T-helper 22 cell (primary cell): ENCODE results near the gene CDC42.

Experiments used
- DNase-seq: peaks from one replicate; pipeline ENCODE4 v3.0.0-alpha.2; 2020; ENCODE audit warnings: low read depth

CDC42 gene

DNA sequence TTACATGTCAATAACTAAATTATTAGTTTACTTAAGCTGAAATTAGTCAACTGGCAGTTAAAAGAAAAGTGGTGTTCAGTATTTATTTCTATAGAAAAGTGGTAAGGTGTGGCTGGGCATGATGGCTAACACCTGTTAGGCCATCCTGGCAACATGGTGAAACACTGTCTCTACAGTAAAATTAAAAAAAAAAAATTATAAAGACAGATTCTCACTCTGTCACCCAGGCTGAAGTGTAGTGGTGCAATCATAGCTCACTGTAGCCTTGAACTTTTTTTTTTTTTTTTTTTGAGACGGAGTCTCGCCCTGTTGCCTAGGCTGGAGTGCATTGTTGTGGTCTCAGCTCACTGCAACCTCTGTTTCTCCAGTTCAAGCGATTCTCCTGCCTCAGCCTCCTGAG is 57.5 kb downstream of the CDC42 start:
- DNase-seq, result no peak

DNA sequence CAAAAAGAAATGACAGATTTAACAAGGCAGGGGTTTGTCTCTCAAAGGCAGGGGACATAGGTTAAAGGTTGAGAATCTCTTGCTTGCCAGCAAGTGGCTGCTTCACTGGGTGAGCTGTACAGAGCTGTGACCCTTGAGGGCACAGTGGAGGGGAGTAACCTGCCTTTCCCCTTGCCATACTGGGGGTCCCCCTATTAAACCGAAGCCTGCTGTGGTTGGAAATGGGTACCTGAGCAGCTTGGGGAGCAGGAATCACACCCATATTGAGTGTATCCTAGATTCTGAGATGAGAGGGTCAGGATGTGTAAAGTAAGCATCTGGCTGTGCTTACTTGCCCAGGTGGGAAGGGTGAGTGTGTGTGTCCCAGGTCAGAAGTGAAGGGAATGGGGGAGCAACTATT is 58.6 kb downstream of the CDC42 start:
- no peak for DNase-seq

DNA sequence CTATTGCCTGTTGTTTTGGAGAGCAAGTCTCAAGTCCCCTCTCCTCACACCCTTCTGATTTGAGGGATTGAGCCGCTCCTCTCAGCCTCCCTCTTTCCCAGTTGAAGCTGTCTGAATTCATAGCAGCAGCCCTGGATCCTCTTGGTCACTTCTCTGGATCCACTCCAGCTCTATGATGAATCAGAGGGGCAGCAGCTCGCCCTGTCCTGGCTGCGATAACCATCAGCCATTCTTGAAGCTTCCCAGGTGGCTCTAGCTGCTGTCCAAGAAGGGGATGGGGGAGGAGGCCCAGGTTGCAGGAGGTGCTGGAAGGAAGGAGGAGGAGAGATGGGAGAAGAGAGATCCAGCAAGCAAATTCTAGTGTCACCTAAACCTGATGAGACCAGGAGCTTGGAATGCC is 59.1 kb downstream of the CDC42 start:
- DNase-seq, result no peak

DNA sequence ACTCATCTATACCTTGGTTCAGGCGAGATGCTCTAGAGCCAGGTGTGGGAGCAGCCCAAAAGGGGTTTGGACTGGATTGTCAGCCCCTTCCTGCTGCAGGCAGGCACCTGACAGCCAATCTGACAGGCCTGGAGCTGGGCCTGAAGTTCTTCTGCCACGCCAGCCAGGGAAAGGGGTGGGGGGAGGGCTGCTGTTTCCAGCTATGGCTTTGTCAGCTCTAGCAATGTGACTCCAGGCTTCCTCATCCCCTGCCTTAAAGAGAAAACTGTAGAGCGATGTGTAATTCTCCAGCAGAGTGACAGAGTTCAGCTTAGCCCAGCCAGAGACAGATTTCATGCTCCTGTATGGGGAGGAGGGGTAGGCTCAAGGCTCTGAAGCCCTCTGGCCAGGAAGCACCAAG is 60.0 kb downstream of the CDC42 start:
- DNase-seq, result no peak

DNA sequence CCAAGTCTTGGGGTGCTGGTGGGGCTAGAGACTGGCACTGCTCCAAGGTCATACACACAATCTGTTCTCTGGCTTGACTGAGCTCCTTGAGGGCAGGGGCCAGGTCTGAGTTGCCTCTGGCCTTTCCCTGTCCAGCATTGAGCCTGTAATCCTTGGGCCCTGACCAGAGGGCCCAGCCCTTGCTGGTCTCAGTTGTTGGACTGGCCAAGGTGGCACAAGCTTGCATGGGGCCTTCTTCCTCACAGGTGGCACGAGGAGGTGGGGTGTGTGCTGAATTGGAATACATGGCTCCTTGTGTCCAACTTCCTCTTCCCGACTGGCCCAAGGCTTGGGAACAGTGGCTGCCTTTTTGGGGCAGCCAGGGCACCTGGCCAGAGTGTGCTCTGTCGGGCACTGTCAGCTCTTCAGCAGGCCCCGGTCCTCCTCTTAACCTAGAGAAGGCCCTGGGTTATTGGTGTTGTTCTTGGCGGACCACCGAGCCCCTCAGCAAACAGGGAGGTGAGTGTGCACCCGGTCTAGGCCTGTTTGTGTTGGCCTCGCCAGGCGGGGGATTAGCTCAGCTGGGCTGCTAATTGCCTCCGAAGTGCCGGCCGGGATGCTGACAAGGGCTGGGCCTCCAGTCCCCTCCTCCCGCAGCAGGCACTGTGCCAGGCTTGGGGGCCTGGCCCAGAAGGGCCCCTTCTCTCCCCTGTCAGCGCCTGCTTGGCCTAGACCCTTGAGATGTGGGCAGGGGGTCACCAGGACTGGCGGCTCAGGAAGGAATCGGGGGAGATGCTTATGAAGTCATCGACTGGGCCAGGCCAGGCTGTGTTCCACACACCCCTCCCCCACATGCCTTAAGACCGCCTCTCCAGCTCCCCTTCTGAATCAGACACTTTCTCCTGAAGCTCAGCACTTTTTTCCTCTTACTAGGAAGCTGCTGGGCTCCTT is 61.8 kb downstream of the CDC42 start:
- DNase-seq, result no peak

DNA sequence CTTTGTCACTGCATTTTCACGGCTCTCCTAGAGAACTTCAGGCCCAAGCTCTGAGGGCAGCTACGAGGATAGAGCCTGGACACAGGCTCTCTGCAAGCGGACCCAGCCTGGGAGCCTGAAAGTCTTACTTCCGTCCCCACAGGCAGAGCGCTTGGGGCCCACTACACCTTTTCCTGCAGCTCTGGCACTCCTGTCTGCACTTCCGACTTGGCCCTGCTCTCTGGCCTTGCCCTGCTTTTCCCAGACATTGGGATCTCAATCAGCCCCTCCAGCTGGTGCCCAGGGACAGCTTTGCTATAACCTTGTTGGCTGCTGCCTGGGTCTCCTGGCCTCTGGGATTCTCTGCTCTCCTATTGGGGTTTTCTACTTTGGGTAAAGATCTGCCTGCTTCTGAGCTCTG is 62.8 kb downstream of the CDC42 start:
- DNase-seq, result no peak

DNA sequence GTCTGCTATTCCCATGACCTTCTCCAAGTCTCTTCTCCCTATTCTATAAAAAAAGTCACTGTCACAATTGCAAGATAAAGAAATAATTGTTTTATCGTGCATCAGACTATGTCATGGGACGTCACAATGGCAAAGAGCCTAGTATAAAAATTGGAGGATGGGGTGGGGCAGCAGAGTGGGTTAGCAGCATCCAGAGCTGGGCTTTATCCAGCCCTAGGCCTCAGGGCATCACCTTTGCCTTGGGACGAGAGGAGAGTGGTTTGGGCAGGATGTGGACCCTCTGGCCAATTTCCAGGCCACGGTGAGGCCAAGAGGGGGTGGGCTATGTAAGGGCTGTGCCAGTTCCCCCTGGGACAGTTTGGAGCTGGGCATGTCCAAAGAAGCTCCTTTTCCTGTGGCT is 64.7 kb downstream of the CDC42 start:
- no peak for DNase-seq

DNA sequence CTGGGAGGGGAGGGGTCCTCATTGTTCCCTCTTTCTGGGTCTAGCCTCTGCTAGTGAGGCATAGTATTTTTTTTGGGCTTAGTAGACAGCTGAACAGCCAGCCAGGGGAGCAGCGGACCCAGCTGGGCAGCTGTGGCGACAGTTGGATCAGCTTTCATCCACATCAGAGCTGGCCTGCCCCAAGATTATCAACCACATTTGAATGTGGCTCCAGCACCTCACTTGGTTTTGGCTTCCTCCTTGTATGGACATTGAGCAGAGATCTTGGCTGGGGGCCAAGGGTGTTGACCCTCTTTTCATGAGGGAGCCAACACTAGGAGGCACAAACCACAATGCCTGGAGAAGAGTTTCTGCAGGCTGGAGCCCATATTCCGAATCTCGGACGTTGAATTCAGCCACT is 65.3 kb downstream of the CDC42 start:
- no peak for DNase-seq

DNA sequence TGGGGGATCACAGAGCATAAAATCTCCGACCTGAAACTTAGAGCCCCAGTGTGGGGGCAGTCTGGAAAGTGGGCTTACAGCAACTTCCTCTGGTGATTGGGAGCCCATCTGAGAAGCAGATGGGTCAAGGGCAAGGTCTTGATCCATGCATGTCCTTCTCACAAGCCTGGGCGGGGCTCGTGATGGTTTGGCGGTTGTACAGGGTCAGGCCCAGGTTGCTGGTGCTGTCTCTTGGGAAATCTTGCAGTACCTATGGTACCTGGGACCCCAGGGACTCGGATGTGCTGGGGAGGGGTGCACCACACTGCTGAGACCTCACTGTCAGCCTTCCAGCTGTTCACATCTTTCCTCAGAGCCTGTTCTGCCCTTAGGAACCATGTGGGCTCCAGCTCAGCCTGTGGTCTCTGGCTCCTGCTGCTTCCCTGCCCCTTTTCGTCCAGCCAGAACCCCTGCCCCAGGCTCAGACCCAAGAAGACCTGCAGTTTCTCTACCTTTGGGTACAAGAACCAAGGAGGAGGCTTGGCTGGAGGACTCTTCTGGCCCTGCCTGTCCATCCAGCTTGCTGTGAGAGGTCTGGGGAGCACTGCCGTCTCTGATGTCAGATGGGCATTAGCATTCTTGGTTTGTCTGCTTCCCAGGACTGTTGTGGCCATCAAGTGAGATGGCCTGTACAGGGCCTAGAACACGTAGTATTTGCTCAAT is 65.9 kb downstream of the CDC42 start:
- DNase-seq, result no peak

DNA sequence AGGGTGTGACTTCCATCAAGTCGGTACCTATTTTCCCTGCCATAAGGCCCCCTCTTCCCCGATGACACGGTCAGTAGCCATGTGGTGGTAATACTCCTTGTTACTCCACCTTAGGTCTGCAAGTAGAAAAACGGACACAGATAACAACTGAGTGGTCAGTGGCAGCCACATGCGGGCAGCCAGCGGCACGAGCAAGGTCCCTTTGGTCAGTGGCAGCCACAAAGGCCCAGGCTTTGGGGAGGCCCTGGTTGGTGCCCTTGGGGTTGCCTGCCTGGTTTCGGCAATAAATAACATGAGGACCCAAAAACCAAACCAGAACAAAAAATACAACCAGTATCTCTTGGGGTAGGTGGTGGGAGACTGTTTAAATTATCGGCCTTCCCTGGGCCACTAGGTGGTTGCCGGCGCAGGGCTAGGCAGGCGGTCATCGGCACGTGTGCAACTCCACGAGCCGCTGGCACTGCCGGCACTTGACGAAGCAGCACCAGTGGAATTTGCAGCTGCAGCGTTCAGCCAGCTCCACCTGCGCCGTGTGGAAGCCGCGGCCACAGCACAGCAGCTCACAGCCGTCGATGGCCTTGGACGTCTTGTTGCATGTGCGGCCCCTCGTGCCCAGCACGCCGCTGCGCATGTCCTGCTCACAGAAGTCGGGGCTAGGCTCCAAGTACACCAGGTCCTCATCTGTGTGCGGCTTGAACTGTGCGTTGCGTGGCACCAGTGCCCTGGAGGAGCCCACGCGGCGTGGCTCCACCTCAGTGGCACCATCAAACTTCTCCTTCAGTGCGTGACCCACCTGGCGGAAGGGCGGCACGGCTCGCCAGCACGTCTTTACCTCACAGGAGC is 67.3 kb downstream of the CDC42 start:
- no peak for DNase-seq

DNA sequence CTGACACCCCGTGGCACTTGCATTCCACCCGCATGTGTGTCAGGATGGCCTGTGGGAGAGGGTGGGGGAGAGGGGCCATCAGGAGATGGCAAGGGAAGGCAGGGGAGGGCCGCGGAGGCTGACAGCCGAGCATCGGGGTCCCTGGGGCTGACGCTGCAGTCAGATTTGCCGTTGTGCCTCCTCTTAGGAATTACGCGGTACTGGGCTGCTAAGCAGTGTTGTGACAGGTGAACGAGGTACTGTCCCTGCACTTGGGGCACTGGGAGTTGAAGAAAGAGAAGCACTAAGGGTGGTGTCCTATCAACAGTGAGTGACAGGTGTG is 67.9 kb downstream of the CDC42 start:
- no peak for DNase-seq

DNA sequence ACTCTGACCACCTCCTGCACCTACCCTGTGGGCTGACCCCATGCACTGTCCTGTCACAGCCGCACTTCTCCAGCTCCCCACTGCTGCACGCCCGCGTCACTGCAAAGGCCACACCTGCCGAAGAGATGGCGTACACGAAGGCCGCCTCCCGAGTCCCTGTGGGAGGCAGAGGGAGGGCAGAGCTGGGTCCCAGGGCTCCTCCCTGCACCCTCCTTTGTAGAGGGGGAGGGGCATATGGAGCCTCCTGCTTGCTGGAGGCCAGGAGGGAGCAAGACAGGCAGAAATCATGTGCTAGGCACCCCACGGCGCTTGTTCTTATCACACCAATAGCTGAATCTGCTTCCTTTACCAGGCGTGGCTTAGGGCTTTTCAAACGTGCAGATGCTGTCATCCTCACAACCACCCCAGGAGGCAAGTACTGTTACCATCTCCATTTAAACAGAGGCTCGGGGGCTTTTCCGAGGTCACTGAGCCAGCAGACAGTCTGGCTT is 69.0 kb downstream of the CDC42 start:
- no peak for DNase-seq

DNA sequence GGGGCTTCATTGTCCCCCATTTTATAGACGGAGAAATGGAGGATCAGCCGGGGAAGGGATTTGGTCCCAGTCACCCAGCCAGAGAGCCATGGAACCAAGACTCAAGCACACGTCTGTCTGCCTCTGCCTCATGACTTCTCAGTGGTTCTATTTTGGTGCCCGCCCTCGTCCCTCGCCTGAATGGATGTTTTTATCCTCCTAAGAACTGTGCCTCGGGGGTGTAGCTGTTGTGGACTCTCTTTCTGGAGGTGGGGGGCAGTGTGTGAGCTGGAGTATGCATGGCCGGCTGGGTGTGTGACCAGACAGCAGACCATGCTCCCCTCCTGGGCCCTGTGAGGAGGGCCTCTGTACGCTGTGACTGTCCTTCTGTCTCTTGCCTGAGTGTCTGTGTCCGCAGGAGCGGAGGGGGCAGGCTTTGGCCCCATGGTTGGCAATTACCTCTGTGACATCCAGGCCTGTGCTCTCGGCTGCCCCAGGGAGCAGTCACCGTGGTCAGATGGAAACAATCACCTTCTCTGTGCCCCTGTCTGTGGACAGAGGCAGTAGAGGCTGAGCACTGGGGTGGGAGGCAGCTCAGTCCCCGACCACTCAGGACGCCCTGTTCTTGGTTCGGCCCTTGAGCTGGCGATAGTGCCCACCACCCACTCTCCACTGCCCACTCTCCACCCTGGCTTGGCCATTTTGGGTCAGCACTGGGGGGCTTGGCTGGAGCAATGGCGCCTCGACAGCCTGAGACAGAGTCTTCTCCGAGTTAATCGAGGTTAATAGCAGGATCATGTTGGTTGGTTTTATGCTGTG is 70.0 kb downstream of the CDC42 start:
- DNase-seq, result no peak

DNA sequence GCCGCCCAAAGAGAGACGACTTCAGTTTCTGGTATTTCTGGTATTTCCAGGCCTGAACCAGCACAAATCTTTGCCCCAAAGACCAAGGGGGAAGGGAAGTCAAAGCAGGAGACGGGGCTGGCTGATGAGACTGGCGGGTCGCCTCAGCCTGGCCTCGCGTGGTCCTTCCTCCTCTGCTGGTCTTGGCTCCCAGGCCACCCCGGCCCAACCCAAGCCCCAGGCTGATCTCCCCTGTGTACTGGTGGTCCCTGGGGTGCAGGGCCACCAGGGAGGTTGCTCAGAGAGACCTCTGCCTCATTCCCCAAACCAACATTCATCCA is 70.5 kb downstream of the CDC42 start:
- no peak for DNase-seq

DNA sequence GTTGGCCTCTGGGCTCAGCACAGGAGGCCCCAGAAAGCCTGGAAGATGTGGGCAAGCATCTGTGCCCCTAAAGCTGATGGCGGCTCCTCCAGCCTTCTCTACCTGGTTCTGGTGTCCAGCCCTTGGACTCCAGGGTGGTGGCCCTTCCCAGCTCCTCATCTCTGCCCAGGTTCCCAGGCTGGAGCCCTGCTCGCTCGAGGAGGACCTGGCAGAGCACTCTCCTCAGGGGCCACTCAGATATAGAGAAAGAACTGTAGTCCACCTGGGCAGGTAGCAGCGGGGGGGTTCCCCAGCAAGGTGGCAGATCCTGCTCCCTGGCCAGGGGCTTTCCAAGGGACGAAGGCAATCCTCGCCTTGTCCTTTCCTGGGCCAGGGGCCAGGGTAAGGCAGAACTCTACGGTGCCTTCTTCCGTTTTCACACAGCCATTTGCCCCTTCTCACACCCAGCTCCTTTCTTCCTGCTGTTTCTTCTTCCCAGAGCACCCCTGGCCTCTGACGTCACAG is 71.4 kb downstream of the CDC42 start:
- no peak for DNase-seq

DNA sequence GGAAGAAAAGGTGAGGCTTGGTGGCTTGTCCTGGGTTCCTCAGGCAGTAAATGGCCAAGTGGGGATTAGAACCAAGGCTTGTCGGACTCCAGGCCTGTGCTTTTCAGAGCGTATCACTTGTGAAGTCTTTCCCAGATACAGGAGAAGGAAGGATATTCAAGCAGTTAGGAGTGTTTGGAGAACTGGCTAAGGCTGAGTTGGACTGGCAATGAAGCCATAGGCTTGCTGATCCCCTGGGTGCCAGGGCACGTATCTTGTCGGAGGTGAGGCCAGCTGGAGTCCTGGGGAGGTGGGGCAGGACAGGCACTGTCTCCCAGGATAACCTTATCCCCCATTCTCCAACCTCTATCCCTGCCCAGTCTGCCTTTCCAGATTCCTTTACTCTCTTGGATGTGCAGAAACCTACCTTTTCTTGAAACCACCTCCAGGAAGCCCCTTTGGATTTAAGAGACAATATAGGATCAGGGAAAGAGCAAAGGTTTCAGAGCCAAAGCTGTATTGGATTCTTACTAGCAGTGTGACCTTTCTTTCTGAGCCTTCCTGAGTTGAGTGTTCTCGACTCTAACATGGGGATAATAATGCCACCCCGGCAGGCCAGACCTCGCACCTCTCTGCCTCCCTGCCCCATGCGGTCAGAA is 72.2 kb downstream of the CDC42 start:
- no peak for DNase-seq

DNA sequence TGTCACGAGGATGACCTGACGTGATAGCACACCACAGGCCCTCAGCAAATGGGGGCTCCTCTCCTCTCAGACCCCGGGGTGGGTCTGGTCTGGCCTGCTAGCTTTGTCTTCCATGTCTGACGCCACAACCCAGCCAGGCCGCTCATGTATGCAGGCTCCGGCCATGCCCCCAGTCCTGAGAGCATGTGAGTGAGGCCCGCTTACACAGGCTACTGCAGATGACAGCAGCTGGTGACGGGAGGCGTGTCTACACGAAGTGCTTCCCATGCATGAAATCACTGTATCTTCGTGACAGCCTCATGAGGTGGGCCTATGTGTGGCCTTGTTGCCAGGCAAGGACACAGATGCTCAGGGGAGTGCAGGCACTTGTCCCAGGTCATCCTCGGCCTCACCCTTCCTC is 74.0 kb downstream of the CDC42 start:
- DNase-seq, result no peak

DNA sequence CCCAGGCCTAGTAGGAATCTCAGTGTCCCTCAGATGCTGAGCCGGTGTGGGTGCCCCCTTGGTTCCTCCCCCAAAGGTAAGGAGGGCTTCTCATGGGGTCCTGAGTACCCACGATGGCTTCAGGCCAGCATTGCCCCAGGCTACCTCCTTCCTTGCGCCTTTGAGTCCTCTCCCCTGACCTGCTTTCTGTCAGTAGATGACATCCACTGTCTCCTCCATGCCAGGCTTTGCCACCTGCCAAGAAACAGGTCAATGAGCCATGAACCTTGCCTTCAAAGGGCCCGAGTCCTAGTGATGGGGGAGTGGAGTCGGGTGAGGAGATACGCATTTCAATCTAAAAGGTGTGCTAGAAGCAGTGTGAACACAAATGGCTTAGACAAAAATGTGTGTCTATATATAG is 74.7 kb downstream of the CDC42 start:
- DNase-seq, result no peak

DNA sequence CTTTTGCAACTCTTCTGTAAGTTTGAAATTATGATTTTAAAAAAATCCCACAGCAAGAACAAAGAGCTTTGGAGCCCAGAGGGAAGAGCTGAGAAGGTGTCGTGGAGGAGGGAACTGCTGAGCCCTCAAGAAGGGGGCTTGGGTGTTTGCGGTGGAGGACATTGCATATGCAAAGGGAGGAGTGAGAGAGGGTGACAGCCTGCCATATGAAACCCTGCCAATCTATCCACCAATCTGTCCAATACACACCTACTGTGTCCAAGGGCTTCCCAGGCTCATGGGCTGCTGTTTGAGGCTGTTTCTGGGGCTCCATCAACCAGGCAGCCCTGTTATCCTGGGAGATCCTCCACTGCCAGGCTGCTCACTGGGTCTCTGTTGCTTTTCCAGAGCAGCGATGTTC is 75.2 kb downstream of the CDC42 start:
- no peak for DNase-seq

DNA sequence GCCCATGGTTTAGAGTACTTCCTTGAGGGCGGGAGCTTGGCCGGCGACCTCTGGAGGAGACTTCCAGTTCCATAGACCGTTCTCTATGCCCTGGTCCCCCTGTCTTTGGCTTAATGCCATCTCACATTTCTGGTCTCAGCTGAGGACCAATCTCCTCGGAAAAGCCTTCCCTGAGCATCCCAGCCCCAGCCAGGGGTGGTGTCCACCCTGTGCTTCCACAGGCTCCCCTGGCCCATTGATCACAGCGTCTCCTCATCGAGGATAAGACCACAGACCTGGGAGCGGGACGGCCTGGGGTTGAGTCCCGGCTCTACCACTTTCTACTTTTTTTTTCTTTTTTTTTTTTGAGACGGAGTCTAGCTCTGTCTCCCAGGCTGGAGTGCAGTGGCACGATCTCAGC is 75.9 kb downstream of the CDC42 start:
- DNase-seq, result no peak

DNA sequence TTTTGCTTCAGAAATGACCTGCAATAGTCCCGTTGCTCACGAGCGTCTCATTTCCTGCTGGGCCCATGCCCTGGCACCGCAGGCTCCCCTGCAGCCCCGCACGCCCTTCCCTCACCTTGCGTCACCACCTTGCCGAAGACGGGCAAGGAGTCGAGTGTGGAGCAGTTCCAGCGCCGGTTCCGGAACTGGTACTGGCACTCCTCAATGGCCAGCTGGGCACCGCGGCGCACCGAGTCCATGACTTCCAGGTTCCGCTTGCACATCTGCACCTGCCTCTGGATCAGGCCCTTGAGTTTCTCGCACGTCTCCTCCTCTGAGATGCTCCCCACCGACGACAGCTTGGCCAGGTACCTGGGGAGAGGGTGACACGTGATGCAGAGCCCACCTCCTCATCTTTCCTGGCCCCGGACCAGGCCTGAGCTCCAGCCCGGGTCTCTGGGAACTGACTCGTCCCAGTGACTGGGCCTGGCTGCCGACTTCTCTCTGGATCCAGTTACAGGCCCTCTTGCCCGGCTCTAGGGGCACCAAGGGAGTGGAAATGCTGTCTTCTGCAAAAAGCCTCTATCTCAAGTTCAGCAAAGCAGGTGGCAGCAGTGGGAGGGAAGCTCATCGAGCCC is 77.1 kb downstream of the CDC42 start:
- no peak for DNase-seq
